Dendritic cell treated with granulocyte-macrophage colony-stimulating factor and Interleukin-4, amounts not matched to agents 40 ng/mL and 50 ng/mL, for 4 days (primary cell): ENCODE measurements around the gene COQ6.
"Not testable (repeated sequence)": the region's sequence is repeated elsewhere in the genome, so short reads cannot be mapped to it uniquely, and the experiment has no call there.

Experiments used
- H3K27ac Mint-ChIP-seq: one replicate; pipeline ENCODE4 v1.8.0; 2022; ENCODE audit warnings: mild to moderate bottlenecking, mixed read lengths
- H3K27me3 Mint-ChIP-seq: one replicate; pipeline ENCODE4 v1.8.0; 2022; ENCODE audit warnings: mild to moderate bottlenecking, mixed read lengths
- H3K36me3 Mint-ChIP-seq: one replicate; pipeline ENCODE4 v1.8.0; 2022; ENCODE audit warnings: low read depth, mixed read lengths
- H3K4me1 Mint-ChIP-seq: one replicate; pipeline ENCODE4 v1.8.0; 2022; ENCODE audit warnings: low read depth, mixed read lengths
- H3K4me3 Mint-ChIP-seq: one replicate; pipeline ENCODE4 v1.8.0; 2022; ENCODE audit warnings: mild to moderate bottlenecking, moderate library complexity, mixed read lengths
- H3K9me3 Mint-ChIP-seq: one replicate; pipeline ENCODE4 v1.8.0; 2022; ENCODE audit warnings: mixed read lengths
- intact Hi-C: fragments of 100-400 bp; cut with micrococcal nuclease; formaldehyde crosslinking; loops from one replicate; pipeline ENCODE4 v1.15.0; 2022

Gene COQ6

GRCh38 chr14:73953731-73954130, 3.6 kb downstream of the COQ6 start:
- Mint-ChIP-seq H3K27ac (no peak overlapping the region), H3K4me1 (peaks cover 10% of the 10 kb centered on the region), H3K9me3 (no peaks in the 10 kb centered on the region), H3K27me3 (no peaks in the 10 kb centered on the region), H3K36me3 (peaks cover 74% of the 10 kb centered on the region), H3K4me3 (no peak overlapping the region)
- intact Hi-C loops = no loop called here

GRCh38 chr14:73955674-73956073, 5.6 kb downstream of the COQ6 start:
- H3K27ac Mint-ChIP-seq = no peak overlapping the region
- no peaks in the 10 kb centered on the region for H3K27me3 Mint-ChIP-seq
- peaks cover 83% of the 10 kb centered on the region for H3K36me3 Mint-ChIP-seq

GRCh38 chr14:73958591-73958990, 8.5 kb downstream of the COQ6 start:
- Mint-ChIP-seq H3K4me3 (no peak overlapping the region), H3K9me3 (no peaks in the 10 kb centered on the region), H3K36me3 (peaks cover 98% of the 10 kb centered on the region), H3K27me3 (no peaks in the 10 kb centered on the region), H3K4me1 (peaks cover 5% of the 10 kb centered on the region), H3K27ac (peak overlapping the region; percentile 19)
- intact Hi-C loops = no loop called here

More at GRCh38 chr14:73955674-73956073, 5.6 kb downstream of the COQ6 start:
- H3K4me1 Mint-ChIP-seq = peaks cover 13% of the 10 kb centered on the region
- H3K4me3 Mint-ChIP-seq = no peak overlapping the region
- intact Hi-C loops = no loop called here
- H3K9me3 Mint-ChIP-seq = no peaks in the 10 kb centered on the region

- Mint-ChIP-seq H3K4me1 (peaks cover 5% of the 10 kb centered on the region), H3K27me3 (no peaks in the 10 kb centered on the region), H3K27ac (no peak overlapping the region), H3K4me3 (no peak overlapping the region), H3K36me3 (peaks cover 82% of the 10 kb centered on the region), H3K9me3 (no peaks in the 10 kb centered on the region)
- intact Hi-C loops = no loop called here
Measured at GRCh38 chr14:73961192-73961591, 11.1 kb downstream of the COQ6 start.

GRCh38 chr14:73965216-73965615, 15.1 kb downstream of the COQ6 start:
- Mint-ChIP-seq H3K27me3 (no peaks in the 10 kb centered on the region), H3K4me1 (no peaks in the 10 kb centered on the region), H3K4me3 (no peak overlapping the region), H3K27ac (no peak overlapping the region), H3K9me3 (no peaks in the 10 kb centered on the region), H3K36me3 (peaks cover 76% of the 10 kb centered on the region)
- intact Hi-C loops = no loop called here

GRCh38 chr14:73968885-73969284, 18.8 kb downstream of the COQ6 start:
- Mint-ChIP-seq H3K36me3 (peaks cover 64% of the 10 kb centered on the region), H3K4me3 (no peak overlapping the region)

GRCh38 chr14:73973497-73973896, 23.4 kb downstream of the COQ6 start:
- H3K4me1 Mint-ChIP-seq = no peaks in the 10 kb centered on the region
- H3K9me3 Mint-ChIP-seq = no peaks in the 10 kb centered on the region
- H3K27me3 Mint-ChIP-seq = no peaks in the 10 kb centered on the region
- intact Hi-C loops = no loop called here
- H3K36me3 Mint-ChIP-seq = peaks cover 53% of the 10 kb centered on the region
- H3K27ac Mint-ChIP-seq = no peak overlapping the region
- no peak overlapping the region for H3K4me3 Mint-ChIP-seq

More at GRCh38 chr14:73968885-73969284, 18.8 kb downstream of the COQ6 start:
- Mint-ChIP-seq H3K4me1 (no peaks in the 10 kb centered on the region), H3K27ac (no peak overlapping the region), H3K27me3 (no peaks in the 10 kb centered on the region), H3K9me3 (no peaks in the 10 kb centered on the region)
- intact Hi-C loops = no loop called here

- no peak overlapping the region for H3K27ac Mint-ChIP-seq
Measured at GRCh38 chr14:73976125-73976524, 26.0 kb downstream of the COQ6 start.

GRCh38 chr14:73977896-73978295, 27.8 kb downstream of the COQ6 start:
- H3K27ac Mint-ChIP-seq = no peak overlapping the region
- H3K4me3 Mint-ChIP-seq = no peak overlapping the region

More at GRCh38 chr14:73976125-73976524, 26.0 kb downstream of the COQ6 start:
- Mint-ChIP-seq H3K4me1 (no peaks in the 10 kb centered on the region), H3K36me3 (peaks cover 39% of the 10 kb centered on the region), H3K4me3 (no peak overlapping the region), H3K27me3 (no peaks in the 10 kb centered on the region), H3K9me3 (no peaks in the 10 kb centered on the region)
- intact Hi-C loops = no loop called here

GRCh38 chr14:73988065-73988464, 38.0 kb downstream of the COQ6 start:
- H3K27ac Mint-ChIP-seq = no peak overlapping the region
- intact Hi-C loops = no loop called here
- no peaks in the 10 kb centered on the region for H3K4me1 Mint-ChIP-seq
- no peak overlapping the region for H3K4me3 Mint-ChIP-seq
- H3K9me3 Mint-ChIP-seq = no peaks in the 10 kb centered on the region
- peaks cover 32% of the 10 kb centered on the region for H3K36me3 Mint-ChIP-seq
- no peaks in the 10 kb centered on the region for H3K27me3 Mint-ChIP-seq

More at GRCh38 chr14:73977896-73978295, 27.8 kb downstream of the COQ6 start:
- H3K9me3 Mint-ChIP-seq = no peaks in the 10 kb centered on the region
- intact Hi-C loops = no loop called here
- no peaks in the 10 kb centered on the region for H3K4me1 Mint-ChIP-seq
- H3K36me3 Mint-ChIP-seq = peaks cover 21% of the 10 kb centered on the region
- H3K27me3 Mint-ChIP-seq = no peaks in the 10 kb centered on the region

GRCh38 chr14:73988656-73989055, 38.6 kb downstream of the COQ6 start:
- H3K27me3 Mint-ChIP-seq, H3K4me3 Mint-ChIP-seq, H3K27ac Mint-ChIP-seq, H3K9me3 Mint-ChIP-seq, intact Hi-C loops, H3K4me1 Mint-ChIP-seq: not testable (repeated sequence)
- peaks cover 32% of the 10 kb centered on the region for H3K36me3 Mint-ChIP-seq

- intact Hi-C loops = no loop called here
- Mint-ChIP-seq H3K36me3 (peaks cover 23% of the 10 kb centered on the region), H3K27ac (no peak overlapping the region), H3K9me3 (no peaks in the 10 kb centered on the region), H3K4me1 (no peaks in the 10 kb centered on the region), H3K4me3 (no peak overlapping the region), H3K27me3 (no peaks in the 10 kb centered on the region)
Measured at GRCh38 chr14:73991092-73991491, 41.0 kb downstream of the COQ6 start.

- H3K27ac Mint-ChIP-seq, H3K4me1 Mint-ChIP-seq, H3K27me3 Mint-ChIP-seq, H3K4me3 Mint-ChIP-seq, H3K9me3 Mint-ChIP-seq, intact Hi-C loops: not testable (repeated sequence)
- peaks cover 21% of the 10 kb centered on the region for H3K36me3 Mint-ChIP-seq
Measured at GRCh38 chr14:73994926-73995325, 44.8 kb downstream of the COQ6 start.

GRCh38 chr14:73995977-73996378, 45.9 kb downstream of the COQ6 start:
- H3K4me3 Mint-ChIP-seq = no peak overlapping the region
- no peaks in the 10 kb centered on the region for H3K27me3 Mint-ChIP-seq
- intact Hi-C loops = no loop called here
- no peaks in the 10 kb centered on the region for H3K4me1 Mint-ChIP-seq
- peaks cover 18% of the 10 kb centered on the region for H3K36me3 Mint-ChIP-seq
- H3K27ac Mint-ChIP-seq = no peak overlapping the region
- no peaks in the 10 kb centered on the region for H3K9me3 Mint-ChIP-seq

GRCh38 chr14:73996731-73997107, 46.6 kb downstream of the COQ6 start:
- peaks cover 15% of the 10 kb centered on the region for H3K36me3 Mint-ChIP-seq
- H3K4me3 Mint-ChIP-seq = no peak overlapping the region
- intact Hi-C loops = no loop called here
- H3K27me3 Mint-ChIP-seq = no peaks in the 10 kb centered on the region
- H3K9me3 Mint-ChIP-seq = no peaks in the 10 kb centered on the region
- no peak overlapping the region for H3K27ac Mint-ChIP-seq
- H3K4me1 Mint-ChIP-seq = no peaks in the 10 kb centered on the region
